ENCODE data around the gene ZNF627. TPM values are rescaled to one million over a fixed set of nuclear protein-coding genes. Genes with fewer than 3 reads are reported as not detected.
"Not testable (repeated sequence)": the region's sequence is repeated elsewhere in the genome, so short reads cannot be mapped to it uniquely, and the experiment has no call there.

Gene ZNF627
- total and polyA plus RNA-seq, 8 donors, result 10.5 to 42.4 (median 34.6) TPM

GRCh38 chr19:11556634-11557420, 40.5 kb upstream of the ZNF627 start:
- H3K27ac ChIP-seq, result no peak overlapping the region
- TF ChIP-seq CTCF (IDR thresholded peaks at IDR 0.05), result no peak
- intact Hi-C loops (cut with DNase I), result no loop called here
- H3K27me3 ChIP-seq, result no peaks in the 10 kb centered on the region
- ATAC-seq (no peak), DNase-seq (no peak)
- H3K9me3 ChIP-seq, result no peaks in the 10 kb centered on the region
- H3K4me1 ChIP-seq, result peaks cover 14 to 48% of the 10 kb centered on the region in 2 donors
- peaks cover 0 to 46% of the 10 kb centered on the region in 2 donors for H3K36me3 ChIP-seq
- no peak overlapping the region for H3K4me3 ChIP-seq

GRCh38 chr19:11558881-11559828, 38.1 kb upstream of the ZNF627 start, which contains the start of gene ELOF1:
Gene ELOF1, minus strand, starts transcription at chr19:11559230. Its CDS starts 4,883 bp downstream, at chr19:11554347.
- H3K4me1 ChIP-seq, result peaks cover 14 to 48% of the 10 kb centered on the region in 2 donors
- no peaks in the 10 kb centered on the region for H3K27me3 ChIP-seq
- peak within 1 kb of the TSS; percentile 84 to 89 for H3K4me3 ChIP-seq
- DNase-seq (peak; percentile 97 to 100 (median 99)), ATAC-seq (peak; percentile 98)
- H3K9me3 ChIP-seq, result no peaks in the 10 kb centered on the region
- H3K36me3 ChIP-seq, result peaks cover 0 to 24% of the 10 kb centered on the region in 2 donors
- peak within 1 kb of the TSS; percentile 80 to 81 for H3K27ac ChIP-seq
- TF ChIP-seq CTCF (IDR thresholded peaks at IDR 0.05), result no peak
- intact Hi-C loops (cut with DNase I), result no loop called here

- Histone ChIP-seq H3K27ac (no peak overlapping the region), H3K36me3 (peaks cover 0 to 10% of the 10 kb centered on the region in 2 donors), H3K9me3 (no peaks in the 10 kb centered on the region), H3K4me3 (peak overlapping the region in 1 of 2 donors; percentile 89), H3K4me1 (peaks cover 14 to 48% of the 10 kb centered on the region in 2 donors), H3K27me3 (no peaks in the 10 kb centered on the region)
- peak; percentile 61 to 77 for TF ChIP-seq CTCF (IDR thresholded peaks at IDR 0.05)
- DNase-seq (peak in 1 of 4 donors; percentile 74), ATAC-seq (peak; percentile 68)
- intact Hi-C loops (cut with DNase I), result no loop called here
Measured at GRCh38 chr19:11560404-11561051, 36.8 kb upstream of the ZNF627 start.

- H3K27me3 ChIP-seq, result no peaks in the 10 kb centered on the region
- no peak overlapping the region for H3K4me3 ChIP-seq
- TF ChIP-seq CTCF (IDR thresholded peaks at IDR 0.05), result no peak
- H3K27ac ChIP-seq, result no peak overlapping the region
- no peaks in the 10 kb centered on the region for H3K9me3 ChIP-seq
- ATAC-seq (no peak), DNase-seq (no peak)
- H3K36me3 ChIP-seq, result no peaks in the 10 kb centered on the region
- intact Hi-C loops (cut with DNase I), result no loop called here
- H3K4me1 ChIP-seq, result peaks cover 8 to 21% of the 10 kb centered on the region in 2 donors
Measured at GRCh38 chr19:11563532-11563931, 33.8 kb upstream of the ZNF627 start.

GRCh38 chr19:11564082-11564807, 33.0 kb upstream of the ZNF627 start:
- intact Hi-C loops (cut with DNase I); H3K27me3 ChIP-seq; H3K4me3 ChIP-seq; DNase-seq; ATAC-seq; H3K9me3 ChIP-seq; H3K36me3 ChIP-seq; H3K27ac ChIP-seq: not testable (repeated sequence)
- peaks cover 8 to 25% of the 10 kb centered on the region in 2 donors for H3K4me1 ChIP-seq

GRCh38 chr19:11565649-11565980, 31.7 kb upstream of the ZNF627 start:
- DNase-seq; H3K27ac ChIP-seq; H3K27me3 ChIP-seq; H3K4me3 ChIP-seq; intact Hi-C loops (cut with DNase I); H3K36me3 ChIP-seq; ATAC-seq; H3K9me3 ChIP-seq: not testable (repeated sequence)
- peaks cover under 1 to 11% of the 10 kb centered on the region in 2 donors for H3K4me1 ChIP-seq

Data from left lung (tissue), 10 donors.